Activated naive CD8-positive, alpha-beta T cell treated with anti-CD3 and anti-CD28 coated beads, Interleukin-2, amount 50 U/mL, for 24 hours (primary cell): Measurements from ENCODE around the gene RALB.
A peak's percentile ranks its signal among the peaks of the same experiment; 100 is the strongest.

Experiments
- ATAC-seq: fragments of 150-1000 bp; cut with Tn5 transposase; one replicate; pipeline ENCODE4 v1.10.0; 2021
- DNase-seq: peaks from one replicate; pipeline ENCODE4 v3.0.0; 2021
- H3K27ac Mint-ChIP-seq: one replicate; pipeline ENCODE4 v1.8.0; 2021; ENCODE audit warnings: mild to moderate bottlenecking, mixed read lengths
- H3K27me3 Mint-ChIP-seq: one replicate; pipeline ENCODE4 v1.8.0; 2021; ENCODE audit warnings: mixed read lengths
- H3K36me3 Mint-ChIP-seq: one replicate; pipeline ENCODE4 v1.8.0; 2021; ENCODE audit warnings: low read depth, mixed read lengths
- H3K4me1 Mint-ChIP-seq: one replicate; pipeline ENCODE4 v1.8.0; 2021; ENCODE audit warnings: mixed read lengths
- H3K4me3 Mint-ChIP-seq: one replicate; pipeline ENCODE4 v1.8.0; 2021; ENCODE audit warnings: mild to moderate bottlenecking, moderate library complexity, mixed read lengths
- H3K9me3 Mint-ChIP-seq: one replicate; pipeline ENCODE4 v1.8.0; 2021; ENCODE audit warnings: mixed read lengths

The RALB gene

DNA sequence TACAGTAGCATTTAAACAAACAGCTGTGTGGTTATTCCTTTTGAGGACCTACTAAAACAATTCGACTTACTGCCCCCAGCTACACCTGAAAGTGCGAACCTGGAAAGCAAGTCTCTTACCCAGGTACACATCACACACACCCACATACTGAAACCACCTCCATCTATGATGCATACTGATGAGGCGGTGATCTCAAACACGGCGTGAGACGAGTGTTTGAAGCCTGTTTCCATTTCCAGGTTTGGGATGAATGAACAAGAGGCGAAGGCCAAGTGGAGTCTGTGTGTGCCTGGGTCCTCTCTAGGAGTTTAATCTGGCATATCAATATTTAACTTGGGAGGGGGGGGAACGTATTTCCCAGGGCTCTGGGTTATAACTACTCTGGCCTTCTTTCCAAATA is 31.0 kb upstream of the RALB start:
- ATAC-seq (no peak), DNase-seq (no peak)
- Mint-ChIP-seq H3K4me3 (peak overlapping the region; percentile 77), H3K27me3 (peaks cover 3% of the 10 kb centered on the region), H3K27ac (peak overlapping the region; percentile 69), H3K4me1 (peaks cover 39% of the 10 kb centered on the region), H3K36me3 (peaks cover 44% of the 10 kb centered on the region), H3K9me3 (peaks cover 8% of the 10 kb centered on the region)

DNA sequence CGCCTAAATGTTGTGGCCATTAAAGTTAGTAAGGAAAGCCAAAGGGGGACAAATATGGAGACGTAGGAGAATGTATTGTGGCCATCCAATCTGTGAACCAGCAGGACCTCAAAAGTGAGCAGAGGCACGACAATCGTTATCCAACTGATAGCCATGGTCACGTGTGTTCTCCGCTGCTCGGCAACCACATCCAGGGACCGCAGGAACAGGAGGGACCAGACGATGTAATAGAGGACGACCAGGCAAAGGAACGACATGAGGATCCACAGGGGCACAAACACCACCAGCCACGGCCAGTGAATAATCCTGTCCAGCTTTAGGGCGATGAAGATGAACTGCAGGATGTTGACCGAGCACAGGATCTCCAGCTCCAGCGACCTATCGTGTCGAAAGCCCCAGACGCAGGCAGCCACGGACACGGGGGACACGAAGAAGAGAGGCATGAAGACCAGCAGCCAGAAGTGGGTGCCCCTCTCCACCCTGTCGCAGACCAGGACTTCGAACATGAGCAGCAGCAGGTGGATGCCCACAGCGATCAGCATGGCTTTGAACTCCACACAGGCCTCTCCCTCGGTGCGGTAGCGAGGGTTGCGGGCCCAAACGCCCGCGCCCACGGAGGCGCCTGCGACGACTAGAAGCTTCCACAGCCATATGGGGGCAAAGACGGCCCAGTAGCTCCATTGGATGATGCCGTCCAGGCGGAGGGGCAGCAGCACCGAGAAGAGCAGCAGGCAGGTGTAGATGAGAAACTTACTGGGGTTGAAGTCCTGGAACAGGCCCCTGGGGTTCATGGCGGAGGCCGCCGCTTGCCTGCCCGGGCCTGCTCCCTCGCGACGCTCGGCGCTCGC is 30.2 kb upstream of the RALB start:
- DNase-seq (no peak), ATAC-seq (no peak)
- Mint-ChIP-seq H3K27me3 (peaks cover 3% of the 10 kb centered on the region), H3K4me3 (peak overlapping the region; percentile 77), H3K36me3 (peaks cover 41% of the 10 kb centered on the region), H3K27ac (peak overlapping the region; percentile 87), H3K4me1 (peaks cover 44% of the 10 kb centered on the region), H3K9me3 (peaks cover 6% of the 10 kb centered on the region)

DNA sequence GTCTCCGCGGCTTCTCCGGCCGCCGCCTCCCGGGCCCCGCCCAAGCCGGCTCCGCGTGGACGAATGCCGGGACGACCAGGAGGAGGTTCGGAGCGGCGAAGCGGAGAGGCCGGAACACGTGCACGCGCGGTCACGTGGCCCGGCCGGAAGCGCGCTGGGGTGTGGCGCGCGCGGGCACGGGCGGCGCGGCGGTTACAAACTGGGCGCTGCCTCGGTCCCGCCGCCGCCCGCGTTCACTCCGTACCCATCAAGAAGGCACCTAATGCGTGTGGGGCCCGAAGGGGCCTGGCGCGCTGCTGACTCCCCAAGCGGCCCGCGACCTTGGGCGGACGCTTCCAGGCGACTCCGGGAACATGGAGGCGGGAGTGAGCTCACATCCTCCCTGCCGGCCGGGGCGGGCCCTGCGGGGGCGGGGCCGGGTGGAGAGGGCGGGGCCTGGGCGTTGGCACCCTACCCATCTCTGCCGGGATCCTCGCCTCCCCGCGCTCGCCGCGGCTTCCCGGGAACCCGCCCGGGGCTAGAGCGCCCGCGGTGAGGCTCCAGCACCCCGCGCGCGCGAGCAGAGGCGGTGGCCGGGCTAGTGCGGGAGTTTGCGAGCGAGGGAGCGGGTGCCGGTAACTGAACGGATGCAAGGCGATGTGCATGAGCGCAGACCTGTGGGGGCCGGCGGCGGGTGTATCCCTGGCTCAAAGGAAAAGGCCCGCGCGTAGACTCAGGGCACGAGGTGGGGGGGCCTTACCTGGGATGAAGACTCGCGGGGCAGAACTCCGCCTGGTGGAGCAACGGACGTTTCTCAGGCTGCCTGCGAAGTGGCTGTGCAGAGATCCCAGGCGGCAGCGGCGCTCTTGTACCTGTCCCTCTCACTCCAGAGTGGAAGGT is 29.4 kb upstream of the RALB start, which contains the start of gene TMEM185B:
Gene TMEM185B, minus strand, starts transcription at position 367 of the 879 bp plus-strand sequence. CDS start 424 bp downstream, outside the sequence.
- ATAC-seq (peak; percentile 90), DNase-seq (peak; percentile 92)
- H3K4me1 Mint-ChIP-seq, result peaks cover 52% of the 10 kb centered on the region
- H3K9me3 Mint-ChIP-seq, result peaks cover 6% of the 10 kb centered on the region
- H3K27ac Mint-ChIP-seq, result peak within 1 kb of the TSS; percentile 87
- peaks cover 35% of the 10 kb centered on the region for H3K36me3 Mint-ChIP-seq
- peak within 1 kb of the TSS; percentile 77 for H3K4me3 Mint-ChIP-seq
- peaks cover 3% of the 10 kb centered on the region for H3K27me3 Mint-ChIP-seq

DNA sequence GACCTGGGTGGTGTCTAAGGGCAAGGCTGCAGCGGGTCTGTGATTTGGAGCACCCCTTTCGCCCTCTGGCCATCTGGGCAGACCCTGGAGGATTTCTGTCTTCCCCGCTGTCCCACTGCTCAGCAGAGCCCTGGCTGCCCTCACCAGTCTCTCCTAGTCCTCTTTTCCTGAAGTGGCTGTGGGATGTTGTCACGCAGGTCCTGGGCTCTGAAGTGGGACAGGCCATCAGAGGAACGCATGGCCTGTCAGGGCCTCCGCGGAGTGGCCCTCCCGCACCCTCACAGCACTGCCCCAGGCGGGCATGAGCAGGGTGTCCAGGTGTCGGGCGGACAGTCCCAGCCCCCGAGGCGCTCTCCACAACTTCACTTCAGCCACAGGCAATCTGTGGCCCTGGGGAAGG is 28.4 kb upstream of the RALB start:
- Mint-ChIP-seq H3K4me1 (peaks cover 61% of the 10 kb centered on the region), H3K36me3 (peaks cover 26% of the 10 kb centered on the region), H3K27ac (peak overlapping the region; percentile 60), H3K9me3 (peaks cover 6% of the 10 kb centered on the region), H3K4me3 (peak overlapping the region; percentile 77), H3K27me3 (peaks cover 3% of the 10 kb centered on the region)
- no peak for ATAC-seq
- no peak for DNase-seq

- peaks cover 64% of the 10 kb centered on the region for H3K4me1 Mint-ChIP-seq
- no peak overlapping the region for H3K4me3 Mint-ChIP-seq
- no peak for ATAC-seq
- H3K27ac Mint-ChIP-seq, result peak overlapping the region; percentile 60
- H3K36me3 Mint-ChIP-seq, result peaks cover 26% of the 10 kb centered on the region
- peaks cover 3% of the 10 kb centered on the region for H3K27me3 Mint-ChIP-seq
- no peak for DNase-seq
- peaks cover 6% of the 10 kb centered on the region for H3K9me3 Mint-ChIP-seq
Measured at GRCh38 chr2:120224735-120225548, 27.7 kb upstream of the RALB start.

DNA sequence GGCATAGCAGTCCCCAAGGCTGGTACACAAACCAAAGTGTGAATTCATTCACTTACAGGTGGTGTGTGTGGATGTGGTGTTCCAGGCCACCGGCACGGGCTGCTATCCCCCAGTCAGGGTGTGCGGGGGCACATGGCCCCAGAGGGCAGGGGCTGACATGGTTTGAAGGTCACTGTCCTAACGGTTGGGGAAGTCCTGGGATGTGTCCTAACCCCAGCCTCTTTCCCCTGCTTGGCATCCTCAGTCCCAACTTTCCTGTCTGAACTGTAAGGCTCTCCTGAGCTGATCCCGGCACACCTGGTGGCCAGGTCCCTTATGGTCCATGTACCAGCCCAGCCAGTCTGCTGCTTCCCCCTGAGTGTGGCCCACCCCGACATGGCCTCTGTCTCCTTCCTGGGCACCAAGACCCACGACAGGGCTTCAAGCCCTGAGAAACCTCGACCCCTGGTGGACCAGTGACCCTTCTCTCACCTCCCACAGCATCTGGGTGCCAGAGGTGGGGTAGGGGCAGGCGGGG is 27.0 kb upstream of the RALB start:
- H3K4me1 Mint-ChIP-seq, result peaks cover 66% of the 10 kb centered on the region
- H3K36me3 Mint-ChIP-seq, result peaks cover 20% of the 10 kb centered on the region
- peaks cover 3% of the 10 kb centered on the region for H3K27me3 Mint-ChIP-seq
- no peak overlapping the region for H3K27ac Mint-ChIP-seq
- no peak for ATAC-seq
- H3K9me3 Mint-ChIP-seq, result peaks cover 6% of the 10 kb centered on the region
- no peak overlapping the region for H3K4me3 Mint-ChIP-seq
- no peak for DNase-seq

- ATAC-seq, result no peak
- H3K4me1 Mint-ChIP-seq, result peaks cover 66% of the 10 kb centered on the region
- no peak overlapping the region for H3K4me3 Mint-ChIP-seq
- no peak for DNase-seq
- peaks cover 13% of the 10 kb centered on the region for H3K36me3 Mint-ChIP-seq
- peaks cover 6% of the 10 kb centered on the region for H3K9me3 Mint-ChIP-seq
- peaks cover 3% of the 10 kb centered on the region for H3K27me3 Mint-ChIP-seq
- H3K27ac Mint-ChIP-seq, result no peak overlapping the region
Measured at GRCh38 chr2:120226316-120226715, 26.3 kb upstream of the RALB start.

DNA sequence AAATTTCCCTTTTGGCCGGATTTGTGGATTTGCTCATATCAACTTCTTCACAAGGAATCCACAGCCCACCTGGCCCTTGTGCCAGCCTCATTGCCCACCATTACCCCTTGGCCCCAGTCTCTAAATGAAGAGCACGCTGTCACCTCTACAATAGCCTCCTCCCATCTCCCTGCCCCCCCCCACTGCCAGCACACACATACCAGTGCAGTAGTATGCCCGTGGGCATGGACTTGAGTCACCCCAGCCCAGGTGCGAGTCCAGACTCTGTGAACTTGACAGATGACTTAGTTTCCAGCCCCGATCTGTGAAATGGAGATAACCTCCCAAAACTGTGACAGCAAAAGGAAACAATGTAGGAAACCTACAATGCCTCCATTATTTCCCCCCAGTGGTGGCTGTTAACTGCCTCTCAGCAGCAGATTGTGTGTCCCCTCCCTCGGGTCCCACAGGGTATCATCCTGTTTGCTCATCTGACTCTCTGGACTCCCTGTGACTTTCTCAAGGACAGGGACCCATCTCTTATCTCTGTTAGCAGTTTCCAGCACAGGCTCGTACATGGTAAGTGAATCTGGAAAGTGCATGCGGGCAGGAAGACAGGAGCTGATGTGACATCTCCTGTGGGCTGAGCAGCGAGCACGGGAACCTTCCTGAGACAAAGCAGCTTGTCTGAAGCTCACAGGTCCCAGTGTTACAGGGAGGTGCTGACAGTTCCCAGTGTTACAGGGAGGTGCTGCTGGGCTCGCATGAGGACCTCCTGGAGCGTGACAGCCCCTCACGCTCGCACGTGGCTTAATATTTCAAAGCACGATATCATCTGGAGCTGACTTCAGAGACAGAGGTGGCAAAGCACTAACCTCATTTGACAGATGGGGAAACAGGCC is 25.3 kb upstream of the RALB start:
- DNase-seq (no peak), ATAC-seq (peak; percentile 16)
- Mint-ChIP-seq H3K4me1 (peaks cover 66% of the 10 kb centered on the region), H3K27ac (no peak overlapping the region), H3K9me3 (peaks cover 2% of the 10 kb centered on the region), H3K27me3 (peaks cover 3% of the 10 kb centered on the region), H3K36me3 (peaks cover 3% of the 10 kb centered on the region), H3K4me3 (no peak overlapping the region)

GRCh38 chr2:120228503-120228902 is 24.1 kb upstream of the RALB start:
- Mint-ChIP-seq H3K4me3 (no peak overlapping the region), H3K4me1 (peaks cover 75% of the 10 kb centered on the region), H3K27me3 (peaks cover 3% of the 10 kb centered on the region), H3K9me3 (no peaks in the 10 kb centered on the region), H3K36me3 (no peaks in the 10 kb centered on the region), H3K27ac (no peak overlapping the region)
- ATAC-seq (no peak), DNase-seq (no peak)

- Mint-ChIP-seq H3K4me3 (no peak overlapping the region), H3K36me3 (no peaks in the 10 kb centered on the region), H3K27ac (no peak overlapping the region), H3K27me3 (peaks cover 3% of the 10 kb centered on the region), H3K9me3 (no peaks in the 10 kb centered on the region), H3K4me1 (peaks cover 68% of the 10 kb centered on the region)
- ATAC-seq (no peak), DNase-seq (no peak)
Measured at GRCh38 chr2:120229341-120229740, 23.3 kb upstream of the RALB start.

GRCh38 chr2:120230515-120231471 is 21.9 kb upstream of the RALB start:
- peak overlapping the region; percentile 90 for H3K4me3 Mint-ChIP-seq
- H3K36me3 Mint-ChIP-seq, result no peaks in the 10 kb centered on the region
- H3K27ac Mint-ChIP-seq, result peak overlapping the region; percentile 97
- H3K27me3 Mint-ChIP-seq, result no peaks in the 10 kb centered on the region
- no peaks in the 10 kb centered on the region for H3K9me3 Mint-ChIP-seq
- no peak for DNase-seq
- no peak for ATAC-seq
- peaks cover 63% of the 10 kb centered on the region for H3K4me1 Mint-ChIP-seq

DNA sequence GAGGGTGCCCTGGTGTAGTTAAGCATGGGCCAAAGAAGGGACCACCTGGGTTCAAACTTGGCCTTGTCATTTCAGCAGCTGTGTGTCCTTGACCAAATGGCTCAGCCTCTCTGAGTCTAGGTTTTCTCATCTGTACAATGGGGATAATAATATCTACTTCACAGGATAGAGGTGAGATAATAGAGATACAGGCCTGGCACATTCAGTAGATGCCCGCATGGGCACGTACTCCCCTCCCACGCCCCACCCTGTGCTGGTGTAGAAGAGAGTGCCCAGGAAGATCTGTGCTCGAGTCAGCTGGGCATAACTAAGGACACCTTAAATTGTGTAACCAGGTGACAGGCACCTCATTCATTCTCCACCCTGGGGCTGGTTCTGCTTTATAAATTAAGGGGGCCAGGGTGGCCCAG is 21.1 kb upstream of the RALB start:
- Mint-ChIP-seq H3K9me3 (no peaks in the 10 kb centered on the region), H3K27me3 (no peaks in the 10 kb centered on the region), H3K36me3 (no peaks in the 10 kb centered on the region), H3K27ac (peak overlapping the region; percentile 97), H3K4me3 (peak overlapping the region; percentile 90), H3K4me1 (peaks cover 63% of the 10 kb centered on the region)
- ATAC-seq, result peak; percentile 30
- DNase-seq, result peak; percentile 60
